ENCODE data around the gene ARHGEF37. TPM values are rescaled to one million over a fixed set of nuclear protein-coding genes. Genes with fewer than 3 reads are reported as not detected.
A peak's percentile ranks its signal among the peaks of the same experiment; 100 is the strongest.

Gene ARHGEF37
- total RNA-seq, 1 donor = 0.72 TPM

DNA sequence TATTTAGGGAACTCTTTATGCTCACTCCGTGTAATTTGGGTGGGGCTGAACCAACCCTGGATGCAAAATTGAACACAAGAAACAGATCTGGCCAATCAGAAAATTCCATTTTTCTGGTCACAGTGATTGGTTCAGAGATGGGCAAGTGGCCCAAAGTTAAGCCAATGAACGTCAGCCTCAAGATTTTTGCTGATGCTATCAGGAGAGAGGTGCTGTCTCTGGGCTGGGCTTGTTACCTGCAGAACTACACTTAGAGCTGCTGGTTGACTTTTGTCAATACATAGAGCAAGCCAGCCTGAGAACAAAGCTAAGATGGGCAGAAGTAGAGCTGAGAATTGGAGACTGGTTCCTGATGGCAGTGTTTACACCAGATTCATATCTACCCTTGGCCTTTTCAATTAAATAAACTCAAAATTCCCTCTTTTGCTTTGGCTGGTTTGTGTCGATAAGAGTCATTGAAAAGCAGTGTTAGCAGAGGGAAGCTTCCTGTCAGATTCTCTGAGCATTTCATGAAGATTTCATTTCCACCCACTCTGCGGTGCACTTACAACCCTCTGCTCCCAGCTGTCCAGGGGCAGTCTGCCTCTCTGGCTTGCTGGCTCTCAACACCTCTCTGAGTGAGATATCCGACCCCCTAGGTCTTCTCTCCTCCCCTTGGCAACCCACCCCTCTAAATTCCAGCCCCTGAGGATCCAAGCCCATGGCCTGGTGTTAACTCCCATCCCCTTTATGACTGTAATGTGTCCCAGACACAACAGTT, 84.3 kb downstream of the ARHGEF37 start:
- Histone ChIP-seq H3K27ac (ENCODE audit: low read depth, low read length) (no peak overlapping the region), H3K36me3 (ENCODE audit: insufficient read depth, low read length) (no peaks in the 10 kb centered on the region), H2AFZ (ENCODE audit: low read length) (no peak overlapping the region), H3K4me3 (ENCODE audit: insufficient read depth, low read length) (no peak overlapping the region), H3K27me3 (ENCODE audit: insufficient read depth, low read length) (peaks cover 8% of the 10 kb centered on the region), H3K79me2 (ENCODE audit: insufficient read depth, low read length) (no peaks in the 10 kb centered on the region), H3K9me3 (ENCODE audit: low read depth, low read length) (no peaks in the 10 kb centered on the region), H4K20me1 (ENCODE audit: insufficient read depth, low read length) (no peaks in the 10 kb centered on the region), H3K4me2 (ENCODE audit: insufficient read depth, low read length) (no peak overlapping the region), H3K4me1 (ENCODE audit: insufficient read depth, low read length) (peaks cover 6% of the 10 kb centered on the region)
- TF ChIP-seq CTCF (IDR thresholded peaks at IDR 0.05; ENCODE audit: extremely low read depth, low read depth, low read length) = no peak
- no peak for DNase-seq (ENCODE audit: insufficient read length, low spot score, missing footprints)

DNA sequence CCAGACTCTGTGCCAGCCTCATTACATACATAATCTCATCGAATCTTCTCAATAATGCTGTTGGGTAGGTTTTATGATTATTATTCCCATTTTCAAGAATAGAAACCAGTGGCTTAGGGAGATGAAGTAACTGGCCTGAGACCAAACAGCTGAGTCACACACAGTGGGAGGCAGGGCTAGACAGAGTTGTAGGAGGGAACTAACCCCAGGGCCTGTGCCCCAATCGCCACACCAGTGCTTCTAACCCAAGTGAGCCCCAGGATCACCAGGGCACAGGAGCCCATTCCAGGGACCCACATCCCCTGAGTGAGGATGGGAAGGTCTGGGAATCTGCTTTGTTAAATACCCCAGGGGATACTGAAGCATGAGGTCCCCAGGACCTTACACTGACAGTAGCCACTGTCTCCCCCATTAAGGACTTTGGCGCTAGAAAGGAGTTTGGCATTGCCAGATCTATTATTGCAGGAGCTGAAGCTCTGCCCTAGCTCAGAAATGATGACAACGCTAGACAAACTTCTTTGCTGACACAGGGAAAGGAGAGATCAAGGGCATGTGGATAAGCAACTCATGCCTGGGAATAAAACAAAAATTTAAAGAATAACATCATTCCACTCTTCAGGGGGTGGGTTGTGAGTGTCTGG, 85.0 kb downstream of the ARHGEF37 start:
- no peak for TF ChIP-seq CTCF (IDR thresholded peaks at IDR 0.05; ENCODE audit: extremely low read depth, low read depth, low read length)
- H3K4me1 ChIP-seq (ENCODE audit: insufficient read depth, low read length) = peaks cover 6% of the 10 kb centered on the region
- no peaks in the 10 kb centered on the region for H3K79me2 ChIP-seq (ENCODE audit: insufficient read depth, low read length)
- H3K27me3 ChIP-seq (ENCODE audit: insufficient read depth, low read length) = peaks cover 3% of the 10 kb centered on the region
- H3K4me3 ChIP-seq (ENCODE audit: insufficient read depth, low read length) = no peak overlapping the region
- no peak overlapping the region for H3K4me2 ChIP-seq (ENCODE audit: insufficient read depth, low read length)
- no peaks in the 10 kb centered on the region for H3K36me3 ChIP-seq (ENCODE audit: insufficient read depth, low read length)
- peak overlapping the region; percentile 30 for H2AFZ ChIP-seq (ENCODE audit: low read length)
- no peaks in the 10 kb centered on the region for H3K9me3 ChIP-seq (ENCODE audit: low read depth, low read length)
- no peaks in the 10 kb centered on the region for H4K20me1 ChIP-seq (ENCODE audit: insufficient read depth, low read length)
- no peak overlapping the region for H3K27ac ChIP-seq (ENCODE audit: low read depth, low read length)
- DNase-seq (ENCODE audit: insufficient read length, low spot score, missing footprints) = peak; percentile 90

DNA sequence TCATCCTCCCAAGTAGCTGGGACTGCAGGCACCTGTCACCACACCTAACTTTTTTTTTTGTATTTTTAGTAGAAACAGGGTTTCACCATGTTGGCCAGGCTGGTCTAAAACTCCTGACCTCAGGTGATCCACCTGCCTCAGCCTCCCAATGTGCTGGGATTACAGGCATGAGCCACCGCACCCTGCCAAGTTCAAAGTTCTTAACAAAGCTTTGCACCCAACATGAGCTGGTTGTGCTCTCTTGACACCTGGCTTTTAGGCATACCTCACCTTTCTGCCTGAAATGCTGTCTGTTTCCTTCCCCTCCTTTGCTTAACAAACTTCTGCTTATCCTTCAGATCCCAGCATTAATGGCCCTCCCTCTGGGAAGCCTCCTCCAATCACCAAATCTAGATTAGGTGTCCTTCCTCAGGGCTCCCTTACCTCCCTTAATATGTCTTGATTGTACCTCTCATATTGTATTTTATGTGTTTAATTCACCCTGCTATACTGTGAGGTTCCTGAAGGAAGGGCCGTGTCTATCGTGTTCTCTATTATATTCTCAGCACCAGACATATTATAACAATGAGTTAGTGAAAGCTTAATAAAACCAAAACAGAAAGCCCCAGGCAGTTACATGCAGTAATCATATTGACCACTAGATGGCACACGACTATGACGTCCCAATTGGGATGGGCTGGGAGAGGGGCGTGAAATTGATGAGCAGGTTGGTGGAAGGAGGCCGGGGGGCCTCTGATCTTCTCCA, 86.0 kb downstream of the ARHGEF37 start:
- DNase-seq (ENCODE audit: insufficient read length, low spot score, missing footprints) = peak; percentile 87
- TF ChIP-seq CTCF (IDR thresholded peaks at IDR 0.05; ENCODE audit: extremely low read depth, low read depth, low read length) = peak; percentile 79
- Histone ChIP-seq H3K27me3 (ENCODE audit: insufficient read depth, low read length) (peaks cover 7% of the 10 kb centered on the region), H3K79me2 (ENCODE audit: insufficient read depth, low read length) (no peaks in the 10 kb centered on the region), H3K4me3 (ENCODE audit: insufficient read depth, low read length) (no peak overlapping the region), H3K27ac (ENCODE audit: low read depth, low read length) (no peak overlapping the region), H2AFZ (ENCODE audit: low read length) (no peak overlapping the region), H4K20me1 (ENCODE audit: insufficient read depth, low read length) (no peaks in the 10 kb centered on the region), H3K36me3 (ENCODE audit: insufficient read depth, low read length) (no peaks in the 10 kb centered on the region), H3K4me1 (ENCODE audit: insufficient read depth, low read length) (peaks cover 6% of the 10 kb centered on the region), H3K9me3 (ENCODE audit: low read depth, low read length) (no peaks in the 10 kb centered on the region), H3K4me2 (ENCODE audit: insufficient read depth, low read length) (no peak overlapping the region)
